SK-N-MC (cell line): ENCODE measurements around the gene PTRH2.

ENCODE experiments used
- EZH2 ChIP-seq: fragments of 200-600 bp; sonication (generic); IDR thresholded peaks from one replicate; pipeline ENCODE4 v1.6.1; 2017; ENCODE audit warnings: antibody characterized with exemption
- POLR2AphosphoS5 ChIP-seq: IDR thresholded peaks from 2 replicates; pipeline ENCODE4 v1.6.1; 2012; ENCODE audit warnings: mild to moderate bottlenecking, low read depth, low read length, borderline replicate concordance

DNA sequence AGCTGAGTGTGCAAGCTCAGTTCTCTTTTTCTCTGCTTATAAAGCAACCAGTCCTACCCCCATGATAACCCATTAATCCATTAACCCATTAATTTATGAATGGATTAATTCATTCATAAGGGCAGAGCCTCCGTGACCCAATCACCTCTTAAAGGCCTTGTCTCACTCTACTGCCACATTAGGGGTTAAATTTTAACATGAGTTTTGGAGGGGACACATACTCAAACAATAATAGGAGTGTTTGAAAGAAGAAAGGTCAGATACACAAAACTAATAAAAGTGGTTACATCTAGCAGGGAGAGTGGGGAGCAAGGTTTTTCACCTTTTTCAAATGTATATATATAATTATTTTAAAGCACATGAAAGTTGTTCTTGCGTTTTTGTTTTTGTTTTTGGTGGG is 7.0 kb upstream of the PTRH2 start:
- no peak for TF ChIP-seq POLR2AphosphoS5
- no peak for TF ChIP-seq EZH2
